Astrocyte of the spinal cord (primary cell): ENCODE data around the gene P4HTM.

Experiments used
- DNase-seq: peaks from one replicate; pipeline ENCODE4 v3.0.0; 2011; ENCODE audit warnings: low read depth, low spot score
- H3K4me3 ChIP-seq: 2 replicates; pipeline ENCODE4 v1.5.1; 2011; ENCODE audit warnings: low read depth, mild to moderate bottlenecking, low read length, moderate library complexity
- in situ Hi-C: cut with HindIII; loops from 2 replicates; pipeline ENCODE4 v1.10.0; 2017; ENCODE audit warnings: low sequenced_read_pairs
- TF ChIP-seq, protein P1 (sequence below): IDR thresholded peaks from 2 replicates; pipeline ENCODE4 v1.5.1; 2012; ENCODE audit warnings: low read depth, mild to moderate bottlenecking, low read length, inconsistent platforms

P4HTM gene

DNA sequence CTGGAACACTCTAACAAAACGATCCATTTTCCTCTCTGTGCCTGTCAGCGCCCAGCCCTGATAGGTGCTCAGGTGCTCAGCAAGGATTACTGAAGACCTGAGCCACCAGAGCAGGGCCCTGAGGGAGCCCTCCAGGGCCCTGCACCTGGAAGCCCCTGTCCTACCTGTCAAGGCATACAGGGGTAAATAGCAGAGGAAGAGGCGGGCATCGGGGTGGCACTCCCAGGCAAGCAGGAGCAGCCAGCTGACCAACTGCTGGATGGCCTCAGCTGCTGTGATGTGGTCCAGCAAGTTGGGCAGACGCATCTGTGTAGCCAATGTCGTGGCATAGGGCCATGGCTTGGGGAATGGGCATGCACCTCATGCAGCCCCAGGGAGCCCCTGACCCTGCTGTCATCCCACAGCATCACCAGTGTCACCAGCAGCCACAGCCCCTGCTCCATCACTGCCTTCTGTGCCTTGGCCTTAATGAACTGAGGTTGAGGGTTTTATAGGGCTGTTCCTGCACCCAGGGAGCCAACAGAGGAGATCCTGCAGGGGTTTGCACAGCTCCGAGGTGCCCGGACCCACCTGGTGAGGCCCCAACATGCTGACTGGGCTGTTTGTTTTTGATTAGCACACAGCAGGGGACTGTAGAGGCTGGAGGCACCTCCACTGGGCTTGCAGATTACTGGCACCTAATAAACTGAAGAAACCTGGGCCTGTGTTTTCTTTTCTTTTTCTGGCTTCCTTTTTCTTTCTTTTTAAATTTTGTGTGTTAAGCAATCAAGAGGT, 9.2 kb downstream of the P4HTM start:
- no peak for DNase-seq
- in situ Hi-C loops = no loop called here
- TF ChIP-seq, protein P1, sequence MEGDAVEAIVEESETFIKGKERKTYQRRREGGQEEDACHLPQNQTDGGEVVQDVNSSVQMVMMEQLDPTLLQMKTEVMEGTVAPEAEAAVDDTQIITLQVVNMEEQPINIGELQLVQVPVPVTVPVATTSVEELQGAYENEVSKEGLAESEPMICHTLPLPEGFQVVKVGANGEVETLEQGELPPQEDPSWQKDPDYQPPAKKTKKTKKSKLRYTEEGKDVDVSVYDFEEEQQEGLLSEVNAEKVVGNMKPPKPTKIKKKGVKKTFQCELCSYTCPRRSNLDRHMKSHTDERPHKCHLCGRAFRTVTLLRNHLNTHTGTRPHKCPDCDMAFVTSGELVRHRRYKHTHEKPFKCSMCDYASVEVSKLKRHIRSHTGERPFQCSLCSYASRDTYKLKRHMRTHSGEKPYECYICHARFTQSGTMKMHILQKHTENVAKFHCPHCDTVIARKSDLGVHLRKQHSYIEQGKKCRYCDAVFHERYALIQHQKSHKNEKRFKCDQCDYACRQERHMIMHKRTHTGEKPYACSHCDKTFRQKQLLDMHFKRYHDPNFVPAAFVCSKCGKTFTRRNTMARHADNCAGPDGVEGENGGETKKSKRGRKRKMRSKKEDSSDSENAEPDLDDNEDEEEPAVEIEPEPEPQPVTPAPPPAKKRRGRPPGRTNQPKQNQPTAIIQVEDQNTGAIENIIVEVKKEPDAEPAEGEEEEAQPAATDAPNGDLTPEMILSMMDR = no peak
- H3K4me3 ChIP-seq = no peak overlapping the region

DNA sequence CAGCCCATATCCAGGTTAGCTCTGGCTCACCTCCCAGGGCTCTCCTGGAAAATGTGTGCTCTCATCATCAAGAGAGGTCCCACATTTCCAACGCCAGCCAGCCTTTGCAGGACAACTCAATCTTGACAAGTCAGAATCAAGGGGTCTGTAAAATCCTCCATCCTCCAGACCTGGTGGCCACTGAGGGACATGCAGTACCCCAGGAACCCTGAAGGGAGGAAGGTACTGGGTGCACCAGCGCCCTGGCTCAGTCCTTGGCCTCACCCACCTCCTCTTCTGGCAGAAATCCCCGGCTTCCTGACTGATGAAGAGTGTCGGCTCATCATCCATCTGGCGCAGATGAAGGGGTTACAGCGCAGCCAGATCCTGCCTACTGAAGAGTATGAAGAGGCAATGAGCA, 11.1 kb downstream of the P4HTM start:
- TF ChIP-seq, protein P1 = no peak
- in situ Hi-C loops = no loop called here
- no peak for DNase-seq
- H3K4me3 ChIP-seq = no peak overlapping the region

DNA sequence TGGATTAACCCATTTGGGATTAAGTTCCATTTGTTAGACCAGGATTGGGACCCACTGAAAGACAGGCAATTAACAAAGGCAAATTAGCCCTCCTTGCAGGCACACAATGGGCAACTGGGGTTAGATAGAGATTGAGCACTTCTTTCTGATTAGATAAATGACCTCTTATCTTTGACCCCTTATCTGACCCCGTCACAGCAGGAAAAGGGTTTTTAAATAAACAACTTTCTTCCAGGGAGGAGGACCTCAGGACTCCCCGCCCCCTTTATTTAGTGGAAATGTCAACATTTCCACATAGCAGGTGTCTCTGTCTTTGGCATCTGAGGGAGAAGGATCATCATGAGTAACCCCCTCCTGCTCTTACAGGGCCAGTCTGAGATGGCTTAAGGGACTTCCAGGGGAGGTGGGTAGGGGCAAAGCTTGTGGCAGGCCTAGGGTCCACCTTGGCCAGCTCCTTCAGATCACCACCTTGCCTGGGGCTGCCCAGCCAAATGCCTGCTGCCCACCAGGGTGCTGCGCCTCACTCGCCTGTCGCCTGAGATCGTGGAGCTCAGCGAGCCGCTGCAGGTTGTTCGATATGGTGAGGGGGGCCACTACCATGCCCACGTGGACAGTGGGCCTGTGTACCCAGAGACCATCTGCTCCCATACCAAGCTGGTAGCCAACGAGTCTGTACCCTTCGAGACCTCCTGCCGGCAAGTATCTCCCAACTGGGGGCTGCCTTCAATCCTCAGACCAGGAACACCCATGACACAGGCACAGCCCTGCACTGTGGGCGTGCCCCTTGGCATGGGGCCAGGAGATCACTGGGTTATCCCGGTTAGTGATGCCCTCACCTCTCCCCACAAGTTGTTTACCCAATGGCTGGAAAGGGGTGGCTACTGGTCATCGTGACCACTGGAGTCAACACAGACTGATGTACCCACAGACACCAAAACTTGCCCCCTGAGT, 14.6 kb downstream of the P4HTM start:
- no peak for DNase-seq
- TF ChIP-seq, protein P1 = no peak
- H3K4me3 ChIP-seq = no peak overlapping the region
- in situ Hi-C loops = no loop called here

DNA sequence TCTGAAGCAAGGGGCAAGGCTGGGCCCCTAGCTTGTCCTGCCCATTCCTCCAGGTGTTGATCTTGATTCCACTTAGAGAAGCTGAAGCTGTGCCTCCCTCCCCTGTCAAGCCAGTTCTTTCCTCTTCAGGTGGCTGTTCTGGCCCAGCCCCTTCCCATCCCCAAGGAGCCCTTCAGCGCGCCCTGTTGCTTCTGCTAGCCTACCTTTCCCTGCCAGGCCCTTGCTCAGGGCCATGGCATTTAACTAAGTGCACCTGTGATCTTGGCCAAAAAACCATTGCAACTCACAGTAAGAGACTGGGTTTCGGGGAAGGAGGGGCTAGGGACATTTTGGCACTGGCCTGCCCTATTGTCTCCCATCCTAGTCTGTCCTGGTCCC, 15.3 kb downstream of the P4HTM start:
- DNase-seq = no peak
- no peak overlapping the region for H3K4me3 ChIP-seq
- in situ Hi-C loops = no loop called here
- TF ChIP-seq, protein P1 = no peak

DNA sequence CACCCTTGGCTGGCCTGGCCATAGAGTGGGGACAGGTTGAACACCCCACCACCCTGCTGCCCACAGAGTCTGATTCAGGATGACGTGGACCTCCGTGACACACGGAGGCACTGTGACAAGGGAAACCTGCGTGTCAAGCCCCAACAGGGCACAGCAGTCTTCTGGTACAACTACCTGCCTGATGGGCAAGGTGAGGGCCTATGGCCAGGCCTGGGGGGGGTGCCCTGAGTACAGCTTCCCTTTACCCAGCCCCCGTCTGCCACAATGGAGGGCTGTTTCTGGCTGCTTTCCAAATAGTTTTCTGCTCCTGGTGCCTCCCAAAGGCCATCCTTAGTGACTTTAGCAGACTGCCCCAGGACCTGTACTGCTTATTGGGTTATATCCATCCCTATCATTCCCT, 16.0 kb downstream of the P4HTM start:
- DNase-seq = no peak
- H3K4me3 ChIP-seq = peak overlapping the region; percentile 94
- TF ChIP-seq, protein P1 = no peak
- in situ Hi-C loops = no loop called here

DNA sequence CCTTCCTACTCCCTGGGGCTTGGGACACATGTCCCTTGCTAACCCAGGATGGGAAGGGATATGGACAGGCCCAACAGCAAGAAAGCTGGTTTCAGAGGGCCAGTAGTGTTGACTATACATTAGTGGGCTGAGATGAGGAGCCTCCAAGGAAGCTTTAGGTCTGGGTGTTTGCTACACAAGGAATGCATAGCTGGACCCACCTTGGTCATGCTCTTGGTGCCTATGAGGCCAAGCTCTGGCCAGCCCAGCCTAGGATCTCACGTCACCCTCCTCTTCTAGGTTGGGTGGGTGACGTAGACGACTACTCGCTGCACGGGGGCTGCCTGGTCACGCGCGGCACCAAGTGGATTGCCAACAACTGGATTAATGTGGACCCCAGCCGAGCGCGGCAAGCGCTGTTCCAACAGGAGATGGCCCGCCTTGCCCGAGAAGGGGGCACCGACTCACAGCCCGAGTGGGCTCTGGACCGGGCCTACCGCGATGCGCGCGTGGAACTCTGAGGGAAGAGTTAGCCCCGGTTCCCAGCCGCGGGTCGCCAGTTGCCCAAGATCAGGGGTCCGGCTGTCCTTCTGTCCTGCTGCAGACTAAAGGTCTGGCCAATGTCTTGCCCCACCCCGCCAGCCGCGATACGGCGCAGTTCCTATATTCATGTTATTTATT, 16.5 kb downstream of the P4HTM start:
- DNase-seq = peak; percentile 59
- TF ChIP-seq, protein P1 = no peak
- in situ Hi-C loops = no loop called here
- H3K4me3 ChIP-seq = peak overlapping the region; percentile 94
